ENCODE data around the gene CCNQ.

Gene CCNQ

DNA sequence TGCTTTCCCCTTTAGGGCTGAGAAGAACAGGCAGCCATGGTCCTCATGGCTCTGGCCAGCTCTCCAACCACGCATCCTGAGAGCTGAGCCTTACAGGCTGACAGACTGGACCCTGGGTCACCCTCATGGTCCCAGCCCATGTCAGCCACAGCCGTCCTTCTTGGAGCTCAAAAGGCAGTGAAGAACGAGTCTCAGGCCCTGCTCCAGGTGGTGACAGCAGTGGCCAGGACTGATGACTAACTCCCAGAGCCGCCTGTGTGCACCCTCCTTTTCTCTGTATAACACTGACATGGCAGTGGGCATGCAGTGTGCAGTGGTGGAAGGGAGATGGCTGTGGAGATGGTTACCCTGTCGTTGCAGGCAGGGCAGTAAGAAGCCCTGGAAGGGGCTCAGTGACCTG is 37.8 kb upstream of the CCNQ start:
- no peak for DNase-seq

DNA sequence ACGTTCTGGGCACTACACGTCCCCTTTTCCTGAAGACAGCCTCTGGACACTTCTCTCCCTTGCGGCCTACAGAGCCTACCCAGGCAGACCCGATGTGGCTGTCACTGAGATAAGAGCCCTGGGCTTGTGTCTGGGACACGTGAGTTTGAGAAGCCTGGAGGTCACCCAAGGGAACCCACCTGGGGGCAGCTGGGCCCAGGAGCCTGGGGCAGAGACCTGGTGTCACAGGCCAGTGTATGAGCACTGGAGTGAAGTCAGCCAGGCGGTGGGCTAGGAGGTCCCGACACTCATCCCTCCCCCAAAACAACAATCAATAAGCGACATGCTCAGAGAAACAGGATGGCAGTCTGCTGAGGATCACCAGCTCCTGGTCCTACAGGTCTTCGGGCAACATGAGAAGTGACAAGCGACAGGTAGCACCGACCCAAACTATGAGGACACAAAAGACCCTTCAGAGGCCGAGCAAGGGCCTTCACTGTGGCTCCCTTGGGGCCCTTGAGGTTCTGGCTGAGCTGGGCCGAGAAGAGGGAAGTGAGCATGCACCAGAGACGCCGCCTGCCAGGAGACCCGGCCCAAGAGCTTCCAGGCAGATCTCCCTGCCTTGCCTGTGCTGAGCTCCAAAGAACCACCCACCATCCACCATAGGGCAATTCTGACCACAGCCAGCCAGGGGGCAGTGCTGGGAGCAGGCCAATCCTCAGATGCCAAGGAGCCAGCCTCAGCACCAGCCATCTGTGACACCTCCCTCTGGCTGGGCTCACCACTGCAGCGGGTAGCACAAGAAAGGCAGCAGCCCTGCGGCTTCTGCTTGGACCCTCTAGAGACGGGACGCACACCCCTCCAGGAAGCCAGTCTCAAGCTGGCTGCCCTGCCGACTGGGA is 37.1 kb upstream of the CCNQ start:
- DNase-seq = no peak

DNA sequence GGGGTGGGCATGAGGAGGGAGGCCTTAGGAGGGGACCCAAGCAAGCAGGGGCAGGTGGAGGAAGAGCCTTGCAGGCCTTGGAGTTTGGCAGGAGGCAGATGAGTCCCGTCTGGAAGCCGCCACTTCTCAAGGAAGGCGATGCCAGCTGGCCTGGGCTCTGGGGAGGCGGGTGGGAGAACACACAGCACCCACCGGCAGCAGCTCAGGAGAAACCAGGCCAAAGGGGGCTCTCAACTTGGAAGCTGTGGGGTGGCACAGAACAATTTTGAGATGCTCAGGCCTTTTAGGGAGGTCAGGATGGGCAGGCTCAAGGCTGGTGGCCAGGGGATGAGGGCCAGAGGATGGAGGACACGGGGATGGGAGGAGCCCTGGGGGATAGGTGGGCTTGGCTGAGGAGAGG is 36.4 kb upstream of the CCNQ start:
- DNase-seq = no peak

DNA sequence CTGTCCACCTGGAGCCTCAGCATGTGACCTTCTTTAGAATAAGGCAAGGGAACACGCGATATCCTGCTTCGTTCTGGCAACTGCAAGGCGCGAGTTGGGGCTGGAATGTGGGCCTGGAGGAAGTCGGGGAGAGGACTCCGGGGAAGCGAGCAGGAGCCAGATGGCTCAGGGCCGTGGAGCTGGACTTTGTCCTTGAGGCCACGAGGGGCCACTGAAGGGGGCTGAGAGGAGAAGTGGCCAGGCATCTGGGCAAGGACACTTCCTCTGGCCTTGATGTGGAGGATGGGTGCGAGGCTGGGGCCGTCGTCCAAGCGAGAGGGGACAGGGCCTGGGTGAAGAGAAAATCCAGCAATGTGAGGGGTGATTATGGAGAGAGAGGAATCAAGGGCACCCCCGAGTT is 35.9 kb upstream of the CCNQ start:
- no peak for DNase-seq

DNA sequence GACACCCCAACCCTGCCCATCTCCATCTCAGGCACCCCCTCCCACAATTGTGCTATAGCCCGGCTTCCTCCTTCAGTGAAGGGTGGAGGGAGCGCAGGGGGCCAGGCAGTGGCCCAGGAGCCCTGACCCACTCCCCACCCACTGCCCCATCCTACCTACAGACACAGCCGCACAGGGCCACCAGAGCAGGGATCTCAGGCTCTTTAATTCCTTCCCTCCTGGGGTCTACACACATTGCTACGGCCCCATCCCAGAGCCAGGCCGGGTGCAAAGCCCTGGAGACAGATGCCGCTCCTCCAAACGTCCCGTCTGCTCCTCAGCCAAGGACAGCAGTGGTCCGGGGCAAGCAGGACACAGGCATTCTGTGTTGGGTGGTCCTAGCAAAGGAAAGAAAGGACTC is 35.3 kb upstream of the CCNQ start:
- DNase-seq = no peak

DNA sequence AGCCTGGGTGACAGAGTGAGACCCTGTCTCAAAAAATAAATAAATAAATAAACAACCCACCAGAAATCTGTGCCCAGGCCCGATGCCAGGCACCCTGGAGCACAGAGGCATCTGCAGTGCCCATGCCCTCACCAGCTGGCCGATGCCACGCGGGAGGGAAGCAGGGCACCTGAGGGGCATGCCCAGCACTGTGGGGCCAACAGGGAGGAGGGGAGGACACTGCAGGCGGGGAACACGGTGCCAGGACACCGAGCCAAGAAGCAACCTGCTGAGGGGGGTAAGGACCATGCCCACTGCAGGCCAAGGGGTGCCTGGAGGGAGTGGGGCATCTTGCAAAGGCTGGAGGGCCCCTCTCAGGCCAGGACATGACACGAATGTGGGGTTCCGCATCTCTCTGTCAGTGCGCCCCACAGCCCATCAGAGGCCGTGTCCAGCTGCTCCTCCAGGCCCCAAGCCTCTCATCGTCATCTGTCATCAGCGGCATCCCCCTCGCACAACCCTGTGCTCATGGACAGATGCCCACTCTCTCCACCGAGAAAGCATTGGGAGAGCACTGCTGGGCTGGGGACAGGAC is 34.8 kb upstream of the CCNQ start:
- DNase-seq = no peak

DNA sequence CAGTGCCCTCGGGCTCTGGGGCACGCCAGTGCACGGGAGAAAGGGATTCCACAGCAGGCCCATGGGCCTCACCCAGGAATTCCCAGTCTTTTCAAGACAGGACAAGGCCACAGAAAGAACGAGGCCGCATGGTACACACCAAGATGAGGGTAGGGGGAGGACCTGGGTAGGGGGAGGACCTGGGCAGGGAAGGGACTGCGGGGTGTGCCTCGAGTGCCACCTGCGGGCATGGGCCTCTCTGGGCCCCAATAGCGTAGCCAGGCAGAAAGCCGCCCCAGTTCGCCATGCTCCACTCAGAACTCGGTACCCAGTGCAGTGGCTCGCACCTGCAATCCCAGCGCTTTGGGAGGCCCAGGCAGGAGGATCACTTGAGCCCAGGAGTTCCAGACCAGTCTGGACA is 34.1 kb upstream of the CCNQ start:
- DNase-seq = no peak

DNA sequence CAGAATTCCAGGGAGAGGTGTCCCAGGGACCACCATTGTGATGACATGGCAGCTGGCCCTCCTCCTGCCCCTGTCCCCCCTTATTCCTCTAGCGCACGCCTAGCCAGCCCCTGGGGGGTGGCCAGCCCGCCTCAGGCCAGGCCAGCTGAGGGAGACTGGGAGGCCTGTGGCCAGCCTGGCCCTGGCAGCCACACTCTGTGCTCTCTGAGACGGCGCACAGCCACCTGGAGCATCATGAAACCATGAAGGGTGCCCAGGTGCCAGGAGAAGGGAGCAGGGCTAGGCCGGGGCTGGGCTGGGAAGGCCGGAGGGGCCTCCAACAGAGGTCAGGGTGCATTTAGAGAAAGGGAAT is 33.6 kb upstream of the CCNQ start:
- no peak for DNase-seq

DNA sequence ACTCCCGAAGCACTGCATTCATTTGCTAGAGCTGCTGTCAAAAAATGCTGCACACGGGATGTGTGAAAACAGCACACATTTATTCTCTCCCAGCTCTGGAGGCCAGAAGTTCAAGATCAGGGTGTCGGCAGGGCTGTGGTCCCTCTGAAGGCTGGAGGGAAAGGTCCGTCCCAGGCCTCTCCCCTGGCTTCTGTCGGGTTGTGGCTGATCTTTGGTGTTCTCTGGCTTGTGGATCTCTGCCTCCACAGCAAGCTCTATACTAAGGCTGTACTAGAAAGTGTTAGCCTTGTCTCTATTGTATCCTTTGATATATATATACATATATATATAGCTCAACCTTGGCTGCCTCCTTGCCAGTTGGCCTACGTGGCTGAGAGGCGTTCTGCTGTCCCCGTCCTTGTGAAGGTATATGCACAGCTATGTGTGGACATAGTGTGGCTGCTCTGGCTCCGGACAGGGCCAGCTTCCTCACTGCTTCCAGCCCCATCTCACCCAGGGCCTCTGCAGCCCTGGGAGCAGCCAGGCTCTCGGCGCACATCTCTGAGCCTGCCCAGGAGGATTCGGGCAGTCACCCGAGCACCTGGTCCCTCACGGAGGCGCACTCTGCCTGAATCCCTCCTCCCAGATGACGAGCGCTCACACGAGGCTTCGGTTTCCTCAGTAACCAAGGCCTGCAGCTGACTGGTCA is 33.1 kb upstream of the CCNQ start:
- DNase-seq = no peak

DNA sequence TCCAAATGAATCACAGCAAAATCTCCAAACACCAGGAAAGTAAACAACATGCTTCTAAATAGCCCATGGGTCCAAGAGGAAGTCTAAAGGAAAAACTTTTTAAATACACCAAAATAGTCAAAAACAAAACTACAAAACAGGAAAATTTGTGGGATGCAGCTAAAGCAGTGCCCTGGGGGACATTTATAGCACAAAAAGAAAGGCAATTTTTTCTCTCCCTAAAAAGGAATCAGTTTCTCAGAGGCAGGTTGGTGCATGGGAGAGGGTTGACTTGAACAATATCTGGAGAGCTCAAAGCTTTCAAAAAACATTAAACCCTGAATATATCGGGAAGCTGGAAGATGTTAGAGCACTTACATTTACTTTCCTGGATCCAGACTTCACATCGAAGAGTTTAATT is 32.4 kb upstream of the CCNQ start:
- DNase-seq = no peak

DNA sequence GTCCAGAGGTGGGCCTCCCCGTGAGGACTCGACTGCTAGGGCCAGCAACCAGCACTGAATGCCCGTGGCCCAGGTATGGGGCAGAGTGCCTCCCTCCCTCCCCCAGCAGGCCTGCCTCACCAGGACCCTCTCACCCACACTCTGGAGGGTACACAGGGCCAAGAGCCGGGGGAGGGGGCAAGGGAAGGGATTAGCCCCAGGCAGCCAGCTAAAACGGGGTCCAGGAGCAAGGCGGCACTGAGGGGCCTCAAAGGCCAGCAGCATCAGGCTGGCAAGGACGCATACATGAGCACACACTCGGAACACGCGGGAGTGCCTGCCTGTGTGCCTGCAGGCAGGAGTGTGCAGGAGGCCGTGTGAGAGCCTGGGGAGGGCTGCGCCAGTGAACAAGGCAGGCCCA is 29.7 kb upstream of the CCNQ start:
- DNase-seq = no peak

DNA sequence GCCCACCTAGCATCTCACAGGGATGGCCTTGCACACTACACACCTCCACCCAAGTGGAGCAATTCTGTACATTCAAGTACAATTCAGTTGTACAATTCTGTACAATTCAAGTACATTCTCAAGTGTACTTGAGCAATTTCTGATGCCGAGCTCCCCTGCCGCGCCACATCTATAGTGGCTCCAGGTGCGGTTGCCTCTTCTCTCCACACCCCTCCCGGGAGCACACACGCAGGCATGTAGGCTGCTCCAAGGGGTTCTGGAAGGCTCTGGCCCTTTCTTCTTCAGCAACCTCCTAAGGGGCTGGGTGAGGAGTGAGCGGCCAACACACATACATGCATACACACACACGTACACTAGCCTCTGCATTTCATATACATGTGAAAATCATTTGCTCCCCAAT is 29.2 kb upstream of the CCNQ start:
- no peak for DNase-seq

DNA sequence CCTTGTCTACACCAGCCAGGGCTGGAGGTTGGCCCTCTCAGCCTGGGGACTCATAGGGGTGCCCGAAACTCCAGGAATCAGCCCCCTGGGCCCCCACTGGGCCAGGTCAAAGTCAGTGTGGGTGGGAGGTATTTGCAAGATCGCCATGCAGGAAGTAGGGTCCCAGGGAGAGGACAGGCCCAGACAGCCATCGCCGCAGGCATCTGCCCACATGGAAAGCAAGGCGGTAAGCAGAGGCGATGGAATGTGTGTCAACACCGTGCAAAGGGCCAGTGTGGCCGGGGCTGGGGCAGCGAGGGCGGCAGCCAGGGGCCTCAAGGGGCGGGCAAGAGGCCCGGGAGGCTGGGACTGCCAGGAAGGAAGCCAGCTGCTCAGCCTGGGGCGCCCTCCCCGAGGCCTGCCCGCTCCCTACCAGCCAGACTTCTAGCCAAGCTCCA is 28.8 kb upstream of the CCNQ start:
- DNase-seq = no peak

DNA sequence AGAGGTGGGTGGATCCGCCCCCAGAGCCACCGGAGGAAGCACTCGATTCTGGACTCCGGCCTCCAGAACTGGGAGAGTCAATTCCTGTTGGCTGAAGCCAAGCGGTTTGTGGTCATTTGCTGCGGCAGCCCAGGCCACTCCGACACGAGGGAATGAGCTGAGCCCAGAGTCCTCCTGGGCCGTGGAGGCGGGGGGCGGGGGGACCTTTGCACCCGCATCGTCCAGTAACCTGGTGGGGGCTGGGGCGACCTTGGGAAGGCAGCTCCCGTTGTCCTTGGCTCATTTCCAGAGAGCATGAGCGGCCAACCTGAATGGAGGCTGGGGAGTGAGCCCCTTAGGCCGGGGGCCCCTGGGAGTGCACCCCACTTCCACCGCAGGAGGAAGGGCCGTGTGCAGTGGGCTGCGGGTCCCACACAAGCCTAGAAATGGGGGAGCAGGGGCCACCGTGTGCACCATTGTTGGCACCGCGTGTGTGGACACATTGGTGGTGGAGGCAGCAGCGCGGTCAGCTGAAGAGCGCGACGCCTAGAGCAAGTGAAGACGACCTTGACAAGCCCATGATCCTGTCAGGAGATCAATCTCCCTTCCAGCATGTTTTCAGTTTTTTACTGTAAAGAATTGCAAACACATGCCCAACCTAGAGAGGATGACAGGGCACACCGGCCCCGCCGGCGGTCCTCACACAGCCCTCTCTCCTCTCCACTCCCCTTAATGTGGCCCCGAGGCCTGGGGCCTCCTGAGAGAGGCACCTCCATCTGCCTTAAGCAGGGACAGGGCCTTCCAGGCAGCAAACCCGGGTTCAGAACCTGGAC is 28.1 kb upstream of the CCNQ start:
- DNase-seq = no peak

DNA sequence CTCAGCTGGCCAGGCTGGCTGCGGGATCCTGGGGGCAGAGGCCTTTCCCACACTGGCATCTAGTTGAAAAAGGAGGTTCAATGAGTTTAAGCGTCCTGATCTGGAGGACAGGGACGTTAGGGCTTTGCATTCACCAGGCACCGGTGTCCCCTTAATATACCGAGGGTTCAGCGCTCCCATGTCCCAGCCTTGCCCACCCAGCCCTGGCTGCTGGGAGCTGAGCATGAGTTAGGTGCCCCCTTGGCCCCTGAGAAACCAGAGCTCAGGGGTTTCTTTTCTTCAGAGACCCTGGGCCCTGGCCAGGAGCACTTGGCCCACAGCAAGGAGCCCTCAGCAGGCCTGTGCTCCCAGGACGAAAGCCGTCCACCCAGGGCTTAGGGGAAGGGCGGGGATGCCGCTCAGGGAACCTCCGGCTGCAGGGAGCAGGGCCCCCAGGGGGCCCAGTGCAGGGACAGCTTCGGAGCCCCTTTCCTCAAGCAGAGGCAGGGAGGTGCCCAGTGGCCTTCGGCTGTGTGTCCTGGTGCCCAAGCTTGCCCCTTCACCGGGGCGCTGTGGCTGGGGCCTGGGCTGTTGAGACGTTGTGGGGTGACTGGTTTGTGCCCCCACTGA is 27.2 kb upstream of the CCNQ start:
- no peak for DNase-seq

DNA sequence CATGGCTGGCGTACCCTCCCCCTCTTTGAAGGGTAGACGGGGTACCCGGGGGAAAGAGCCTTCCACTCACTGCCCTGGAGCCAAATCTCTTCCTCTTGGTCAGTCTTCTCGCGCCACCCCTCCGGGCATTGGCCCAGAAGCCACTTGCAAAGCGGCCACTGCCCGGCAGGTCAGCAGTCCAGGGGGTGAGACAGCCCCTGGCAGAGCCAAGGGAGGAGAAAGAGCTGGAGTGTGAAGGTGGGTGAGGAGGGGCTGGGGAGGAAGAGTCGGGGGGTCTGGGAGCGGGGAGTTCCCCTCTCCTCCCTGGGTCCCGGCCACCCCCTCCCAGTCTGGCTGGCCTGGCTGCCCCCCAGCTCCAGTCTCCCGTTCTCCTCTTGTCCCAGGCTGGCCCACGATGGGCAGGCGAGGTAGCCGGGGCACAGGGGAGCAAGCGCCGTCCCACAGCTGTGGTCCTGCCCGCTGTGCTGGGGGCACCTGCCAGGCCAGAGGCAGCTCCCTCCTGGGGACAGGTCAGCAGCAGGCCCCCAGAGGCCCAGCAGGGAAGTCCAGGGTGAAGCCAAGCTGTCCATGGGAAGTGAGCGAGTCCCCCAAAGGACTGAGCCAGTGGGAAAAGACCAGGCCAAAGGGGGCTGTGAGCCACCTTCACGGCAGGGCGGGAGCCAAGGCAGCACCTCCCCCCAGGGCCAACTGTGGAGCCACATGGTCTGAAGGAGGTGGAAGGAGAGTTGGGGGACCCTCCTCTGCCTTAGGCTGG is 26.5 kb upstream of the CCNQ start:
- no peak for DNase-seq

DNA sequence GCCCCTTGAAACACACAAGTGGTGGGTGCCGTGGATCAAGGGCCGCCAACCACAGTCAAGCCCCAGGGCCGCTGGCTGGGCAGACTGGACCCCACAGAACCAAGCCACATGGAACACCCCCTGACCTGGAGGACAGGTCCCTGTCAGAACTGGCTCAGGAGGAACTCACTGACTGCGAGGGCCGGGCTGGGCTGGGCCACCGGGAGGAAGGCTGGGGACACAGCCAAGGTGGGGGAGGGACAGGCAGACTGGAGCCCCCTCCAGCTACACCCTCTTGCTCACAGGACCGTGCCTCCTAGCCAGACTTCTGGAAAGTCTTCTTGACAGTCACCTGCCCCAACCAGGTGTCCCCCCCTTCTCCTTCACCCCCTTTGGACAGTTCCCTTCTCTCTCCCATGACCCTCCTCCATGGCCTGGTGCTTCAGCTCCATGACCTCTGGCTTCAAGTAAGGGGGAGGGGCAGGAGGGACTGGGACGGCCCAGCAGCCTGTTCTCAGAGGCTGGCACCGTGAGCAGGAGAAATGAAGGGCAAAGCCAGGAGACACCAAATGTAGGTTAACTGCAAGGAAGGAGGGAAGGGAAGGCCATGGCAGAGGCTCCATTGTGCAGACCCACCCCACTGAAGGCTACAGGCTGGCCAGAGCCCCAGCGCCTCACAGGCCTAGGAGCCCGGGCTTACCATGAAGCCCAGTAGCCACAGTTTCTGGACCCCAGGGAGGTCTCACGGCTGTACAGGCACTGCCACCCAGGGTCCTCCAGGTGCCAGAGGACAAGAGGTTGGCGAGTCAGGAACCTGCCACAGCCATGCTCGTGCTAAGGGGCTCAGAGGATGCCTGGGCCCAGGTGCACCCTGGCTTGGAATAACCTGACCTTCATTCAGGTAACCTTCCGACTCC is 25.5 kb upstream of the CCNQ start:
- no peak for DNase-seq

DNA sequence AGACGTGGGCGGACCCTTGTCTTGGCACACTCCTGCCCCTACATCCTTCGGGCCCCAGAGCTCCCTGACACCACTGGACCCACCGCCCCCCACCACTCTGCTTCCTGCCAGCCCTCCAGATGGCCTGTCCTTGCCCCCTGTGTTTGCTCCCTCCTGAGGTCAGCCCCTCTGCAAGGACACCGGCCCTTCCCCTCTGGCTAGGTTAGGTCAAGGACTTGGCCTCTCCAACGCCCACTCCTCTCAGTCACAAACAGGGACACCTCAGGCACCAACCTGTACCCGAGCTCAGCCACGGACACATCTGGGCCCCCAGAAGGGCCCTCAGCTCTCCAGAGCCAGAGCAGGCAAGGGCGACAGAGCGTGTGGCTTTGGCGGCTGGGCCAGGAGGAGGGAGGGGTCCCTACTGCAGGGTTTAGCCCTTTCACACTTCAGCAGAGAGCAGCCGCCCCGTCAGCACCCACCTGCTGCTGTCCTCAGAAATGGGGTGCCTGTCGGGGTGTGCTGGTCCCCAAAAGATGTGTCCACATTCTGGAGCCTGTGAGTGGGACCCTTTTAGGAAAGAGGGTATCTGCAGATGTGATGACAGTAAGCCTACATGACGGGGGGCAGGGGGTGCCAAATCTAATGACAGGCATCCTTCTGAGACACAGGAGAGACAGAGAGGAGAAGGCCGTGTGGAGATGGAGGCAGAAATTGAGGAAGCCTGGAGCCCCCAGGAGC is 24.5 kb upstream of the CCNQ start:
- no peak for DNase-seq

DNA sequence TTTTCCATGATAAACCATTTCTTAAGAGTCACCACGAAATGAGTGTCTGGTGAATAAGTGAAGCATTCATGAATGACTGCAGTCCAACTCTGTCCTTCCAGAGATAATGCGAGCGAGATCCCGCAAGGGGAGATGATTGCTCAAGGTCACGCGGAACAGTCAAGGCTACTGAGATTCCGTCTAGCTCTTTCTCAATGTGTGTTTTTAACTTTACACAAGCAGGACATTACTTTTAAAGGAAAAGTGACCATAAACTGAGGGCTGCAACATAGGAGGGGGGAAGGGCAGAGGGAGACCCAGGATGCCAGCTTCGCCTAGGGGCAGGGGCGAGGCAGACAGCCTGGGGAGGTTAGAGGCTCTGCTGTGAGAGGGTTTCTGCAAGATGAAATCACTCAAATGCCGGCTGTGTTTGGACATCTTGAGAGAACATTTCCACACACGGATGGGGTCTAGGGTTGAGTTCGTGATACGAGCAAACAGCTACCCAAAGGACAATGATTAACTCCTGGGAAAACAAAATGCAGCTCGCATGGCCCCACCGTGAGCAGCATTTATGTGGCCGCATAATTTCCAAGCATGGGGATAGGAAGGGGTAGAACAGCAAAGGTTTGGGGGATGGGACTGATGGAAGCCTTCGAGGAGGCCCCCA is 23.8 kb upstream of the CCNQ start:
- DNase-seq = no peak
